MCF 10A (cell line): ENCODE results near the gene ATG7. TPM values are rescaled to one million over a fixed set of nuclear protein-coding genes. Genes with fewer than 3 reads are reported as not detected.

Experiments used
- BruUV-seq: library from RNA; stranded (reverse); fragments of 400-500 nt; replicated peaks from 2 replicates; lab custom pipeline; 2021; lab: Mats Ljungman, UMichigan
- CTCF ChIA-PET: fragments of 300-600 bp; sonication (Branson Sonifier 250); formaldehyde crosslinking; extraction: SDS; loops from one replicate; lab custom pipeline; 2021; ENCODE audit warnings: antibody characterized with exemption, inconsistent platforms; lab: Yijun Ruan, JAX
- POLR2A ChIA-PET: fragments of 300-600, 350-650 bp; sonication (Branson Sonifier 250); formaldehyde crosslinking; extraction: SDS; loops from one replicate; lab custom pipeline; 2020; ENCODE audit warnings: antibody characterized with exemption, inconsistent platforms; lab: Yijun Ruan, JAX
- DNase-seq: peaks from one replicate; pipeline ENCODE4 v3.0.0-alpha.2; 2018; ENCODE audit not compliant: unreplicated experiment
- H3K27ac Mint-ChIP-seq: one replicate; pipeline ENCODE4 v1.8.0; 2022; ENCODE audit warnings: mild to moderate bottlenecking, low read depth, mixed read lengths; ENCODE audit not compliant: unreplicated experiment
- H3K27me3 Mint-ChIP-seq: one replicate; pipeline ENCODE4 v1.8.0; 2022; ENCODE audit warnings: mixed read lengths; ENCODE audit not compliant: insufficient read depth, unreplicated experiment
- H3K36me3 Mint-ChIP-seq: one replicate; pipeline ENCODE4 v1.8.0; 2022; ENCODE audit warnings: mild to moderate bottlenecking, moderate library complexity, mixed read lengths; ENCODE audit not compliant: insufficient read depth, unreplicated experiment
- H3K4me1 Mint-ChIP-seq: one replicate; pipeline ENCODE4 v1.8.0; 2022; ENCODE audit warnings: mixed read lengths; ENCODE audit not compliant: insufficient read depth, unreplicated experiment
- H3K4me3 Mint-ChIP-seq: one replicate; pipeline ENCODE4 v1.8.0; 2022; ENCODE audit warnings: mild to moderate bottlenecking, moderate library complexity, mixed read lengths; ENCODE audit not compliant: unreplicated experiment
- H3K9me3 Mint-ChIP-seq: one replicate; pipeline ENCODE4 v1.8.0; 2022; ENCODE audit warnings: mixed read lengths; ENCODE audit not compliant: unreplicated experiment
- intact Hi-C: fragments of 100-400 bp; cut with micrococcal nuclease; formaldehyde crosslinking; loops from 2 replicates; pipeline ENCODE4 v1.14.1; 2022
- total RNA-seq: library from RNA; stranded (reverse); gene quantifications from 2 replicates; pipeline ENCODE4 v1.2.3, GENCODE V29; 2022
- TF ChIP-seq, protein P1 (sequence below): fragments of 200-600 bp; IDR thresholded peaks from one replicate; pipeline ENCODE4 v1.8.0; 2022; ENCODE audit warnings: antibody characterized with exemption, mild to moderate bottlenecking; ENCODE audit not compliant: unreplicated experiment

ATG7 gene
- total RNA-seq, 1 experiment from 2014 or later = 54.0 TPM

GRCh38 chr3:11393401-11393800 lies 121.2 kb downstream of the ATG7 start:
- no TSS peak for BruUV-seq
- intact Hi-C loops = loop anchor here (5.0 kb wide), 1 partner anchor 139 kb away; no protein-coding TSS in a partner anchor
- Mint-ChIP-seq H3K27ac (no peak overlapping the region), H3K4me1 (peaks cover 29% of the 10 kb centered on the region), H3K27me3 (no peaks in the 10 kb centered on the region), H3K4me3 (no peak overlapping the region), H3K9me3 (no peaks in the 10 kb centered on the region), H3K36me3 (peaks cover 14% of the 10 kb centered on the region)
- no peak for DNase-seq
- CTCF ChIA-PET = interaction anchor here (0.6 to 3.6 kb wide), 3 partner anchors 14 to 455 kb away, joined by 3 to 17 read pairs (median 5); no protein-coding TSS in a partner anchor
- TF ChIP-seq, protein P1, sequence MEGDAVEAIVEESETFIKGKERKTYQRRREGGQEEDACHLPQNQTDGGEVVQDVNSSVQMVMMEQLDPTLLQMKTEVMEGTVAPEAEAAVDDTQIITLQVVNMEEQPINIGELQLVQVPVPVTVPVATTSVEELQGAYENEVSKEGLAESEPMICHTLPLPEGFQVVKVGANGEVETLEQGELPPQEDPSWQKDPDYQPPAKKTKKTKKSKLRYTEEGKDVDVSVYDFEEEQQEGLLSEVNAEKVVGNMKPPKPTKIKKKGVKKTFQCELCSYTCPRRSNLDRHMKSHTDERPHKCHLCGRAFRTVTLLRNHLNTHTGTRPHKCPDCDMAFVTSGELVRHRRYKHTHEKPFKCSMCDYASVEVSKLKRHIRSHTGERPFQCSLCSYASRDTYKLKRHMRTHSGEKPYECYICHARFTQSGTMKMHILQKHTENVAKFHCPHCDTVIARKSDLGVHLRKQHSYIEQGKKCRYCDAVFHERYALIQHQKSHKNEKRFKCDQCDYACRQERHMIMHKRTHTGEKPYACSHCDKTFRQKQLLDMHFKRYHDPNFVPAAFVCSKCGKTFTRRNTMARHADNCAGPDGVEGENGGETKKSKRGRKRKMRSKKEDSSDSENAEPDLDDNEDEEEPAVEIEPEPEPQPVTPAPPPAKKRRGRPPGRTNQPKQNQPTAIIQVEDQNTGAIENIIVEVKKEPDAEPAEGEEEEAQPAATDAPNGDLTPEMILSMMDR = no peak
- POLR2A ChIA-PET = interaction anchor here (1.2 kb wide), 1 partner anchor 12 kb away, joined by 4 read pairs; no protein-coding TSS in a partner anchor

- no peaks in the 10 kb centered on the region for H3K9me3 Mint-ChIP-seq
- intact Hi-C loops = loop anchor here (5.0 kb wide), 1 partner anchor 138 kb away; no protein-coding TSS in a partner anchor
Measured at GRCh38 chr3:11394392-11394791, 122.2 kb downstream of the ATG7 start.

DNA sequence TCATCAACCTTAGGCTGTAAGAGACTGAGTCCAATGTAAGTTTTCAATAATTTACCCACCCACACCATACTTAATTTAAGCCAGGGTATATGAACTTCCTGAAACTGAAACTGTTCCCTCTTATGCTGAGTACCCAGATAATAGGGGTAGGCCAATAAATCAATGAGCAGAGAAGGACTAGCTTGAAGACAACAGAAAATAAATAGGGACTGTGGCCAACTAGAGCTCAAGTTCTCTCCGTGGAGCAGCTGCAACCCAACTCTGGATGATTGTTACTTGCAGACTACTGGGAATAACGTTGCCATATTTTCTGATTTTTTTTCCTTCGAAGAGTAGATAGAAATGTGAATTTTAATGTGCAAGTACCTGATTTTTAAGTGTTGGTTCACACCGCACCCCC lies 128.0 kb downstream of the ATG7 start:
- no TSS peak for BruUV-seq
- POLR2A ChIA-PET = no interaction called here
- CTCF ChIA-PET = no interaction called here

More at GRCh38 chr3:11394392-11394791, 122.2 kb downstream of the ATG7 start:
- Mint-ChIP-seq H3K4me3 (no peak overlapping the region), H3K27me3 (no peaks in the 10 kb centered on the region), H3K27ac (no peak overlapping the region), H3K36me3 (peaks cover 14% of the 10 kb centered on the region), H3K4me1 (peaks cover 29% of the 10 kb centered on the region)
- BruUV-seq = no TSS peak
- no peak for DNase-seq
- POLR2A ChIA-PET = interaction anchor here (1.2 kb wide), 1 partner anchor 11 kb away, joined by 4 read pairs; no protein-coding TSS in a partner anchor
- CTCF ChIA-PET = interaction anchor here (0.6 to 3.6 kb wide), 2 partner anchors 15 to 257 kb away, joined by 3 to 17 read pairs; no protein-coding TSS in a partner anchor
- TF ChIP-seq, protein P1 = no peak

DNA sequence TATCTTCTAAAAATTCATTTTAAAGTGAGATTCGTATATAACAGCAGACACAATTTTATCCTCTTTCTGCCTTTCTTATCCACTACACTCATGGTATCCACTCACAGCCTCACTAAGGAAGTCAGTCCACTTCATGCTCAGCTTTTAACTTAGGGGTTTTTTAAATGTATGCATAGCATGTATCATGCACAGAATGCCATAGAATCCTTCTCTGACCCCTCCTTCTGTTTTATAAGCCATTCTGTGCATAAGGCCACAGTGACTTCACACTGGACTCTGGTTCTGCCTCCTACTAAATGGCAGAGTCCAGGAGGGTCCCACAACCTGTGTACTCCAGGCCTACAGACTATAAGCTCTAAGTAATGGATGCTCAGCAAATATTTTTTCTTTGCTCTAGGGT lies 129.2 kb downstream of the ATG7 start:
- Mint-ChIP-seq H3K9me3 (peaks cover 7% of the 10 kb centered on the region), H3K27ac (no peak overlapping the region), H3K4me1 (no peaks in the 10 kb centered on the region), H3K36me3 (peaks cover 13% of the 10 kb centered on the region), H3K4me3 (no peak overlapping the region), H3K27me3 (no peaks in the 10 kb centered on the region)
- ChIA-PET CTCF (no interaction called here), POLR2A (interaction anchor here (0.7 to 1.3 kb wide), 2 partner anchors 11 to 1063 kb away, joined by 3 to 4 read pairs; no protein-coding TSS in a partner anchor)
- TF ChIP-seq, protein P1 = no peak
- BruUV-seq = no TSS peak
- DNase-seq = no peak
- intact Hi-C loops = no loop called here

More for the DNA sequence above, 128.0 kb downstream of the ATG7 start:
- no peaks in the 10 kb centered on the region for H3K9me3 Mint-ChIP-seq
- no peaks in the 10 kb centered on the region for H3K27me3 Mint-ChIP-seq
- TF ChIP-seq, protein P1 = no peak
- peaks cover 13% of the 10 kb centered on the region for H3K36me3 Mint-ChIP-seq
- intact Hi-C loops = no loop called here
- DNase-seq = no peak
- no peak overlapping the region for H3K4me3 Mint-ChIP-seq
- no peaks in the 10 kb centered on the region for H3K4me1 Mint-ChIP-seq
- H3K27ac Mint-ChIP-seq = no peak overlapping the region
